GM21381 (cell line): Measurements from ENCODE around the gene CYTH2.
A peak's percentile ranks its signal among the peaks of the same experiment; 100 is the strongest.
"Not testable (repeated sequence)": the region's sequence is repeated elsewhere in the genome, so short reads cannot be mapped to it uniquely, and the experiment has no call there.

Source experiments
- ATAC-seq: cut with Tn5 transposase; IDR thresholded peaks from one replicate; pipeline ENCODE4 v1.9.1; 2021; ENCODE audit warnings: mild to moderate bottlenecking, moderate library complexity; ENCODE audit not compliant: unreplicated experiment

The CYTH2 gene

DNA sequence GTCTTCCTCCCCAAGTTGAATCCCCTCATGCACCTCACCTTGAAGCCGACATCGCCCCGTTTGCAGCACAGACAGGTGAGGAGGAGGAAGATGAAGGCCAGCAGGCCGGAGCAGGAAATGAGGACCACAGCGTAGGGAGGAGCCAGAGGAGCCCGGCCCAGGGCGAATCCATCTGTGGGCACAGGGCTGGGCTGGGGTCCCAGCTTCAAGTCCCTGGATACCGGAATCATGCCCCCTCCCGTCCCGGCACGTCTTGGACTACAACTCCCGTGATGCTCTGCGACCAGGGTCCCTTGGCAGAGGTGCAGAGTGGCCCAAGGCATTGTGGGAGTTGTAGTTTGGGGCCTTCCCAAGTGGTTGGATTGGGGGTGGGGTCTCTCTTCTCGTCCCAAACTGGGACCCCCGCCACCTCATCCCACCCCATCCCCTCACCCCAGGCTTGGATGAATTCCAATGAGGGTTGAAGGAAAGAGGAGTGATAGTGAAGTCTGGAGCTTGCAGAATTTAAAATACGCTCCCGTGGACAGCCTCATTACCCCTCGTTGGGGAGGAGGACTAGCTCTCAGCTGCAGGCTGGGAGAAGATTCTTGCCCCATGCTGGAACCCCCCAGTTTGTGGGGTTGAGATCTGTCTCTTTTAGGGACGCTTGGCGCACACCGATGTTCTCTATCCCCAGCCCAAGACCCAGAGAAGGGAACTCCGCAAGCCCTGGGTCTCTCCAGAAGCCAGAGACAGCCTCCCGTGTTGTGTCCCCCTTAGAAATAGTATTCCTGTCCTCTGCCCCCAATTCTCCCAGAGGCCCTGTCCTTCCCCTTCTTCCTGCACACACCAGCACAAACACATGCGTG, 41.5 kb downstream of the CYTH2 start:
- no peak for ATAC-seq

DNA sequence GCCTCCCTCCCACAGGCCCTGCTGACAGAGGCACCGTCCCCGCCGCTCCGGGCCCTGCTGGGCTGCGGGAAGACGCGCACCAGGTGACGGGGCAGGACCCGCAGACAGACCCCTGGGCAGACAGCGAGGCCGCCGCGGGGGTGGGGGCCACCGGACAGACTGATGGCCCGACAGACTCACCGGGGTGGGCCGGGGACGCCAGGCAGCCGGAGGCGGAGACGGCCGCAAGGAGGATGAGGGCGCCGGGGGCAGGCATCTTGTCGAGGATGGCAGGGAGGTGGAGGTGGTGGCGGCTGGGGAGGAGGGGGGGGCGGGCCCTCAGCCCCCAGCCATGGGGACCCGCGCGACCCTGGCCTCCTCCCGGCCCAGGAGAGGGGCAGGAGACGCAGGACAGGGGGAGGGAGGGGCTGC, 42.2 kb downstream of the CYTH2 start:
- no peak for ATAC-seq

DNA sequence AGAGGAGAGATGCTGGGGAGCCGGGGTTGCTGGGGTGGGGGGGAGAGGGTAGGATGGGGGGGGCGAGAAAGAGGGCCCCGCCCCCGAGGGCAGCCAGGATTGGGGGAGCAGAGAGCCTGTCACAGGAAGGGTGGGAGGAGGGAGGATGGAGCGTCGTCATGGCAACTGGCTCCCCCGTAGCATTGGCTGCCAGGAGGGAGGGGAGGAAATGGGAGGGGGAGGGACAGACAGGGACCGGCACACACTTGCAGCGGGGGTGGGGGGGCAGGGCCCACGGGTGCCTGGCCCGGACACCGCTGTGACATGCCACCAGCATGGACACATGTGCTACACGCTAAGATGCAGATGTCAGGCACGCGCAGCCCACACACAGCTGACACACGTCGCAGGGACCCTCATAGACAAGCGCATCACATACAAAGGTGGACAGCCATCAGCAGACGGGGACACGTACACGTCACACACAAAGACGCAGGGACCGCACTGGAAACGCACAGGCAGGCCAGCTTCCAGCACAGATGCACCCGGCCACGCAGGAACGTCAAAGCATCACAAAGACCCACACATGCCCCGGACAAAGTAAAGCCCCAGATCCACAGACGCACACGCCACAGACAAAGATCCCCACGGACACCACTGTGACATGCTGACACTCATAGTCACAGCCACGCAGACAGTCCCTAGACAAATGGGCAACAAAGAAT, 42.8 kb downstream of the CYTH2 start, which contains the start of gene LMTK3:
TSS of gene LMTK3 (minus strand) at position 36 of the 704 bp plus-strand sequence. CDS start 259 bp downstream, outside the sequence.
- ATAC-seq, result no peak

DNA sequence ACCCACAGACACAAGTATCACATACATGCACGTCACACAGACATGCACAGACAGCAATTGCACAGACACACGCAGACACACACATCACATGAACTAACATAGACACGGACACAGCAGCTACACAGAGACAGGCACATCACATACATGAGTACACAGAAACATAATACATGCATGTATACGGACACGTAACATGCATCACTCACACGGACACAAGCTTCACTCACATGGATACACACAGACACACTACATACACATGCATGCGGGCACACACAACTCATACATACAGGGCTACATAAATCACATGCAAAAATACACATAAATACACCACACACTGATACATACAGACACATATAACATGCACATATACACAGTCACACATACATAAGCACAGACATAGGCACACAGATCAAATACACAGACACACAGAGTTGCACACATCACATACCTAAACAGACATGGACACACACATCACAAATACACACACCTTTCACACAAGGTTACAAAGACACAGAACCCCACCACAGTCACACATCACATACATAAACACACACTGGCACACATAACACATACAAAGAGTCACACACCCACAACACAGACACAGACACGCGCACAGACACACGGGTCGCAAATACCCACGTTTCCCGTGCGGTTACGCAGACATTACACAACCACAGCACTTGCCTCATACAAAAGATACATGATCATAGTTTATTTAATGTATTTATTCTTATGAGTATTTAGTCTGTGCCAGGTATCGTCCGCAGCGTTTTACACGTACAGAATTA, 43.5 kb downstream of the CYTH2 start:
- no peak for ATAC-seq

DNA sequence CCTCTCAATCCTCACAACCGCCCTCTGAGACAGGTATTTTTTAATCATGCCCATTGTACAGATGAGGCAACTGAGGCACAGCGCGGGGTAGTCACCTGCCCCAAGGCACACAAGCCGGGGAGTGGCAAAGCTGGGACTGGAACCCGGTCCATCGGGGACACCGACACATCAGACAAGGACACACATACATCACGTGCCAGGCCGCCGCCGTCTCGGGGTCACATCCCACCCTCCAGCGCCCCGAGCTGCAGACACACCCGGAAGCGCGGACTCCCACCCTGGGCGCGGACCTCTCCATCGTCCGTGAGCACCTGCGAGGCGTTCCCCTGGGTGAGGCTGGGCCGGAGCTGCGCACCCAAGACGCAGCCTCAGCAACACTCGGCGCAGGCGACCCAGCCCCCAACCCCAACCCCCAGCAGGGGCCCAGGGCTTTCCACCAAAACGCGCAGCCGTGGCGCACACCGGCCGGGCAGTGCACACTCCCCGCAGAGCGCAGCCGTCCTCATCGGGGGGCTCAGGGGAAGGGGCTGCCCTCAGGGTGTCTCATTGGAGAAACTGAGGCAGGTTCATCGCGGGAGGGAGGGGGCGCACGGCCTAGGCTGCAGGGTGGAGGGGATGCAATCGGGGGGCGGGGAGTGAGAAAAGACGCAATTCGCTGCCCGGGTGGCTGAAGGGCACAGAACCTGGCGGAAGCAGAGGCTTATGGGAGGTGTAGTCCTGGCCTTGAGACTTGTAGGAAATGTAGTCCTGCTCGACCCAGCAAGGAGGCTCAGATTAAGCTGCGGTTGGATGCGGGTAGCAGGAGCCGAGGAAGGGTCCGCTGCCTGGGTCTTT, 44.3 kb downstream of the CYTH2 start:
- peak; percentile 52 for ATAC-seq

DNA sequence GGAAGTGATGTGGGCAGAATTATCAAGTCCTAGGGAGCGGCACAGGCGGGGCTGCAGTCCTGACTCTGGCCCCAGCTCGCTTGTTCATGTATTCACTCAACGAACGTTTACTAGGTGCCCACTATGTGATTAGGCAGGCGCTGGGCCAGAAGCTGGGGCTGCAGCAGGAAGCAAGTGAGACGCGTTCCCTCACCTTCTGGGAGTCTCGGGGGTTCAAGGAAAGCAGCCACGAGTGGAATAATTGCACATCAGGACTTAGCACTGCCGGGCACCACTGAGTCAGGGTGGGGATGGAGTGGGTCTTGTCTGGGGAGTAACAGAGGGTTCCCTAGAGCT, 44.9 kb downstream of the CYTH2 start:
- ATAC-seq, result no peak

DNA sequence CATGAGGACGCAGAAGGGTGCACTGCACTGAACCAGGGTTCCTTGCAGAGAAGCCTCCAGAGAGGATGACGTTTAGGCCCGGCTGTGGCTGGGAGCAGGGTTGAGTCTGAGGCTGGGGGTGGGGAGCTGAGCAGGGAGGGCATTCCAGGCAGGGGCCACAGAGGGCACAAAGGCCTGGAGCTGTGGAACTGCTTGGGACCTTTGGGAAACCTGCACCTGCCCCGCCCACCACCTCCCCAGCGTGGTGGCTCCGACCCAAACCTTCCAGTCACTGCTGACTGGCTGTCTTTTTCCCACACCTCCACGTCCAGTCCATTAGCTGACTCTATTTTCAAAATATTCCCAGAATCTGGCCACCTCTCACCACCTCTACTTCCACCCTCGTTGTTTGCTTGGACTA, 47.4 kb downstream of the CYTH2 start:
- no peak for ATAC-seq

DNA sequence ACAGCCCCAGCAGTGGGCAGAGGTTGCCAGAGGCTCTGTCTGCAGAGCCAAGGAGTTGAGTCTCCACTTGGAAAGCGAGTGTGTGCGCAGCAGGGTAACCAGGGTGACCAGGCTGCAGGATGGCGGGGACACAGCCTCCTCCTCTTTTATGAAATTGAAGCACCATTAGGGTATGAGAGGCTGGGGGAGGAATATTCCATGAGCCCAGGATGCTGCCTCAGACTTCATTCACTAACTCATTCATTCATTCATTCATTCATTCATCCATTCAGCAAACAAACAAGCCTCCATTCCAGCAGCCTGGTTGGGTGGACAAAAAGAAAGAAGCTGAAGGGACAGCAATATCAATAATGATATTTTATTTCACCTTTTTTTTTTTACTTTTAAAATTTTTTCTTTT, 49.0 kb downstream of the CYTH2 start:
- no peak for ATAC-seq

DNA sequence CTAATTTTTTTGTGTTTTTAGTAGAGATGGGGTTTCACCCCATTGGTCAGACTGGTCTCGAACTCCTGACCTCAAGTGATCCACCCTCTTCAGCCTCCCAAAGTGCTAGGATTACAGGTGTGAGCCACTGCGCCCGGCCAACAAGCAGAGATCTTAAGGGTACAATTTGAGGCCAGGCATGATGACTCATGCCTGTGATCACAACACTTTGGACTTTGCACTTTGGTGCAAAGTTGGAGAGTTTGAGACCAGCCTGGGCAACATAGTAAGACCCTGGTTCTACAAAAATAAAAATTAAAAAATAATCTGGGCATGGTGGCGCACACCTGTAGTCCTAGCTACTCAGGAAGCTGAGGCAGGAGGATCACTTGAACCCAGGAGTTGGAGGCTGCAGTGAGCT, 50.3 kb downstream of the CYTH2 start:
- not testable (repeated sequence) for ATAC-seq

DNA sequence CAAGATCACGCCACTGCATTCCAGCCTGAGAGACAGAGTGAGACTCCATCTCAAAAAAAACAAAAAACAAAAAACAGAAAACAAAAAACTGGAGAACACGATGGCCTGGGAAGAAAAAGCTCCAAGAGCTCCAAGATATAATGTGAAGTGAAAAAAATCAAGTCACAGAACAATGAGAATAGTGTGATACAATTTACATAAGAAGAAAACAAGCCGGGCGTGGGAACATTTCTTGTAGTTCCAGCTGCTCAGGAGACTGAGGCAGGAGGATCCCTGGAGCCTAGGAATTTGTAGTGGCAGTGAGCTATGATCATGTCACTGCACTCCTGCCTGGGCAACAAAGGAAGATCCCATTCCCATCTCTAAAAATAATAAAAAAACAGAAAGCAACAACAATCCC, 51.0 kb downstream of the CYTH2 start:
- no peak for ATAC-seq

DNA sequence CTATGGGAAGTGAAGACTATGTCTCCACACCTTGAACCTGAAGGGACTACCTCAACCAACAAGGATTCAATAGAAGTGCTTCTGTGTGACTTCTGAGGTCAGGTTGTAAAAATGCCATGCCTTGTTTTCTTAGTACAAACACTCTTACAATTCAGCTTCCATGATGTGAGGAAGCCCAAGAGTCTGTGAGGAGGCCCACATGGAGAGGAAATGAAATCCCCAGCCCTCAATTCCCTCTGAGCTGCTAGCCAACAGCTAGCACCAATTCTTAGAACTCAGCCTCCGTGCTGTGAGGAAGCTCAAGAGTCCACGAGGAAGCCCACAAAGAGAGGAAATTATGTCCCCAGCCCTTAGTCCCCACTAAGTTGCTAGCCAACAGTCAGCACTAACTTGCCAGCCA, 55.1 kb downstream of the CYTH2 start:
- ATAC-seq, result no peak

DNA sequence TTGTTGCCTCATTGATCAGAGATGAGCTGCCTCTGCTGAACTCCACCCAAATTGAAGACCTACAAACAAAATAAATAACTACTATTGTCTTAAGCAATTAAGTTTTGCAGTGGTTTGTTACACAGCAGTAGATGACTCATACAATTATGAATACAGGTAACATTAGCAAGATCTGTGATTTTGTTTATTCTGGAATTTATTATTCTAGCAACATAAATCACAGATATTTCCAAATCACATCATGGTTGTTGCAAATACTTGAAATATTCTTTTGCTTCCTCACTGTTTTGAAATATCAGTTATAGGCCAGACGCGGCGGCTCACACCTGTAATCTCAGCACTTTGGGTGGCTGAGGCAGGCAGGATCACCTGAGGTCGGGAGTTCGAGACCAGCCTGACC, 55.6 kb downstream of the CYTH2 start:
- no peak for ATAC-seq

DNA sequence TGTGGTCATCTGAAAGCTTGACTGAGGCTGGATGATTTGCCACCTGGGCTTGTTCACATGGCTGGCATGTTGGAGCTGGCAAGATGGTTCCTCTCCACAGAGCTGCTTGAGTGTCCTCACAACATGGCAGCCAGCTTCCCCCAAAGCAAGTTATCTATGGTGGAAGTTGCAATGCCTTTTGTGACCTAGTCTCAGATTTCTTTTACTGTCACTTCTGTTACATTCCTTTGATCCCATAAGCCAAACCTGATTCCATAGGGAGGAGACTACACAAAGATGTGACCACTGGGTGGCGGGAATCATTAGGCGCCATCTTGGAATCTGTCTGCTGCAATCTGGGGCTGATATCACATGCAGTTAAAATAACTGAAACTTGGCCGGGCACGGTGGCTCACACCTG, 60.0 kb downstream of the CYTH2 start:
- no peak for ATAC-seq

DNA sequence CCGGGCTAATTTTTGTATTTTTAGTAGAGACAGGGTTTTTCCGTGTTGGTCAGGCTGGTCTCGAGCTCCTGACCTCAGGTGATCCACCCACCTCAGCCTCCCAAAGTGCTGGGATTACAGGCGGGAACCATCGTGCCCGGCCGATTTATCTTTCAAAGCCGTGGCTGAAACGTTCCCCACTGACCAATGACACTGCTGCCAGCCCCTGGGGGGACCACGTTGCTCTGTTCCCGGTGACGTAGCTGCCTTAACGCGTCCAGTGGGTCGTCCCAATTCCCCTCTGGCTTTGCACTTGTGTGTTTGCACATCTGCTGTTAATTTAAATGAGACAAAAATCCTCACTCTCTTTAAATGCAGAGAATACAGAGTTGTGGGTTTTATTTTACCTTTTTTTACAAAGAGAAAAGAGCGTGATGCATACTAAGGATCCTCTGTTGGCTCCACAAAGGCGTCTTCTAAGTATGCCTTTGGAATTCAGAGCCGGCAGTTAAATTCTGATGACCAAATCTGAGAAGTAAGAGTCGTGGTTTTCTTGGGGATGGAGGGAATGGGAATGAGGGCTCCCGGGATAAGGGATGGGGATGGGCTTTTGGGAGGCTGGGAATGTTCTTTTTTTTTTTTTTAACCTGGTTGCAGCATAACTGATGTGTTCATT, 61.0 kb downstream of the CYTH2 start:
- no peak for ATAC-seq

DNA sequence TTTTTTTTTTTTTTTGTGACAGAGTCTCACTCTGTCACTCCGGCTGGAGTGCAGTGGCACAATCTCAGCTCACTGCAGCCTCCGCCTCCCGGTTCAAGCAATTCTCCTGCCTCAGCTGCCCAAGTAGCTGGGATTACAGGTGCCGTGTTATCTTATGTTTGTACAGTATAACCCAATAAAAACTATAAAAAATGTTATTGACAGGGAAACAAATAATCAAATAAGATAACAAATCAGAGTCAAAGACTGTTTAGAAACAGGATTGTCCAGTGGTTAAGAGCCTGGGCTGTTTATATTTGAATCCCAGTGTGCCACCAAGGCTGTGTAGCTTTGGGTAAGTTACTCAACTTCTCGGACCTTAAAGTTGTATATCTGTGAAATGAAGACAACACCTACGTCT, 61.6 kb downstream of the CYTH2 start:
- ATAC-seq, result no peak
